Retinal pigment epithelial cell (primary cell): ENCODE results near the gene SLC35D2.
"Not testable (repeated sequence)": the region's sequence is repeated elsewhere in the genome, so short reads cannot be mapped to it uniquely, and the experiment has no call there.

Experiments
- DNase-seq: peaks from one replicate; pipeline ENCODE4 v3.0.0-alpha.2; 2010; ENCODE audit warnings: low read depth
- H3K4me3 ChIP-seq: 2 replicates; pipeline ENCODE4 v1.5.1; 2011; ENCODE audit warnings: mild to moderate bottlenecking, low read length, control low read depth, moderate library complexity
- CTCF ChIP-seq: conservative IDR thresholded peaks from 2 replicates; pipeline ENCODE4 v1.5.1; 2011; ENCODE audit warnings: low read depth, low read length, control low read depth, inconsistent platforms

SLC35D2 gene

GRCh38 chr9:96376891-96377874 is 6.3 kb downstream of the SLC35D2 start:
- no peak overlapping the region for H3K4me3 ChIP-seq
- TF ChIP-seq CTCF, result no peak
- DNase-seq, result no peak

- not testable (repeated sequence) for DNase-seq, H3K4me3 ChIP-seq
Observed at GRCh38 chr9:96375507-96375906, 8.0 kb downstream of the SLC35D2 start.

GRCh38 chr9:96367943-96368342 is 15.6 kb downstream of the SLC35D2 start:
- TF ChIP-seq CTCF, result no peak
- DNase-seq, result no peak

GRCh38 chr9:96363175-96363967 is 20.1 kb downstream of the SLC35D2 start:
- TF ChIP-seq CTCF, result no peak
- H3K4me3 ChIP-seq, result no peak overlapping the region
- no peak for DNase-seq

More at GRCh38 chr9:96367943-96368342, 15.6 kb downstream of the SLC35D2 start:
- H3K4me3 ChIP-seq, result no peak overlapping the region

GRCh38 chr9:96362119-96362518 is 21.4 kb downstream of the SLC35D2 start:
- not testable (repeated sequence) for DNase-seq, H3K4me3 ChIP-seq

- H3K4me3 ChIP-seq, result no peak overlapping the region
- TF ChIP-seq CTCF, result no peak
- DNase-seq, result no peak
Observed at GRCh38 chr9:96361668-96362067, 21.8 kb downstream of the SLC35D2 start.

GRCh38 chr9:96360976-96361375 is 22.5 kb downstream of the SLC35D2 start:
- DNase-seq, result no peak
- H3K4me3 ChIP-seq, result no peak overlapping the region
- TF ChIP-seq CTCF, result no peak

GRCh38 chr9:96360523-96360922 is 23.0 kb downstream of the SLC35D2 start:
- H3K4me3 ChIP-seq, DNase-seq: not testable (repeated sequence)
